Activated CD8-positive, alpha-beta memory T cell treated with anti-CD3 and anti-CD28 coated beads, Interleukin-2, amount 10 ng/mL, durations not matched to agents 7 days and 5 days (primary cell): ENCODE results near the gene MED13. TPM values are rescaled to one million over a fixed set of nuclear protein-coding genes. Genes with fewer than 3 reads are reported as not detected.
"Not testable (repeated sequence)": the region's sequence is repeated elsewhere in the genome, so short reads cannot be mapped to it uniquely, and the experiment has no call there.

Experiments
- ATAC-seq: fragments of 150-1000 bp; cut with Tn5 transposase; one replicate; pipeline ENCODE4 v1.10.0; 2021; ENCODE audit warnings: moderate library complexity
- CTCF ChIA-PET: fragments of 350-600 bp; sonication (Branson Sonifier 250); formaldehyde crosslinking; loops from one replicate; lab custom pipeline; 2021; ENCODE audit warnings: antibody characterized with exemption; lab: Charles Lee
- DNase-seq: peaks from one replicate; pipeline ENCODE4 v3.0.0-alpha.2; 2020
- H3K27ac Mint-ChIP-seq: one replicate; pipeline ENCODE4 v1.8.0; 2021; ENCODE audit warnings: mild to moderate bottlenecking, mixed read lengths
- H3K27me3 Mint-ChIP-seq: one replicate; pipeline ENCODE4 v1.8.0; 2021; ENCODE audit warnings: mixed read lengths
- H3K36me3 Mint-ChIP-seq: one replicate; pipeline ENCODE4 v1.8.0; 2021; ENCODE audit warnings: mild to moderate bottlenecking, mixed read lengths
- H3K4me1 Mint-ChIP-seq: one replicate; pipeline ENCODE4 v1.8.0; 2021; ENCODE audit warnings: mixed read lengths
- H3K4me3 Mint-ChIP-seq: one replicate; pipeline ENCODE4 v1.8.0; 2021; ENCODE audit warnings: mild to moderate bottlenecking, moderate library complexity, mixed read lengths
- H3K9me3 Mint-ChIP-seq: one replicate; pipeline ENCODE4 v1.8.0; 2022; ENCODE audit warnings: low read depth, mixed read lengths
- total RNA-seq, 2 experiments: library from RNA; stranded (reverse); gene quantifications; one replicate each; pipeline ENCODE4 v1.2.3, GENCODE V29; 2021

MED13 gene
- total RNA-seq, 2 experiments from 2014 or later = 52.4 to 63.6 TPM

DNA sequence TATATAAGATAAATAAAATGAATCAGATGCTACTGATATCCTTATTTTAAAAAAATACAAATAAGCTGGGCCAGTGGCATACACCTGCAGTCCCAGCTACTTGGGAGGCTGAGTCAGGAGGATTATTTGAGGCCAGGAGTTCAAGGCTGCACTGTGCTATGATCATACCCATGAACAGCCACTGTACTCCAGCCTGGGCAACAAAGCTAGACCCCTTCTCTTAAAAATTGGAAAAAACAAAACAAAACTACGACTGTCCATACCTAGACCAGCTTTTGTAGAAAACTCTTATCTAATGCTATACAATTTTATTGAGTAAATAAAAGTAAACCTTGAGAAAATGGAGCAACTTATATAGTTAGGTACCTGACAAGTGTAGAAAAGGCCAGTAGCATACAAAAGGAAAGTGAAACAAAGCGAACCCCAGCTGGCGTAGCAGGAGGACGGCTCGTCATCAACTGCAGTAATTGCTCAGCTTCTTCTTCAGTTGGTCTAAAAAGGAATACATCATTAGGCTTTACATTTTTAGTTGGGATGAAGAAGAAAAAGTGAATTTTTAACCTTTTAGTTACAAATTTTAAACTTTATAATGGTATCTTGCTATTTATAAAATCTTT is 160.9 kb downstream of the MED13 start:
- no peaks in the 10 kb centered on the region for H3K27me3 Mint-ChIP-seq
- peaks cover 34% of the 10 kb centered on the region for H3K36me3 Mint-ChIP-seq
- H3K4me1 Mint-ChIP-seq = peaks cover 9% of the 10 kb centered on the region
- DNase-seq (peak; percentile 80), ATAC-seq (peak; percentile 97)
- CTCF ChIA-PET = interaction anchor here (0.6 to 1.8 kb wide), 4 partner anchors 12 to 205 kb away, joined by 3 to 14 read pairs (median 5); partner anchors contain the start of gene BRIP1
- H3K27ac Mint-ChIP-seq = peak overlapping the region; percentile 92
- peak overlapping the region; percentile 64 for H3K4me3 Mint-ChIP-seq
- H3K9me3 Mint-ChIP-seq = no peaks in the 10 kb centered on the region

DNA sequence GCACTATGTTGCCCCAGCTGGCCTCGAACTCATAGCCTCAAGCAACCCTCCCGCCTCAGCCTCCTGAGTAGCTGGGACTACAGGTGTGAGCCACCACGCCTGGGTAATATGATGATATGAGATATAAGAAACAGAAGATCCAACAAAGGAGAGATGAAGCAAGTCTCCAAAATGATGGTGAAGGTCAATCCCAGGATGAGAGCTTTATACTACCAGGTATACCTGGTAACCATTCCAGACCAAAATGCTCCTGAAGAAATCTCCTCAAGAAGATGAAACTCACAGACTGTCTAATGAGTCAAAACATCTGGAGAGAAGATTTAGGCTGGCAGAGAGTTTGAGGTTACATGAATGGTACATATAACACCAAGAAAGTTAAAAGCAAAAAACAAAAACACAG is 161.8 kb downstream of the MED13 start:
- DNase-seq (no peak), ATAC-seq (no peak)
- Mint-ChIP-seq H3K4me3 (no peak overlapping the region), H3K4me1 (peaks cover 9% of the 10 kb centered on the region), H3K27ac (peak overlapping the region; percentile 92), H3K27me3 (no peaks in the 10 kb centered on the region), H3K36me3 (peaks cover 34% of the 10 kb centered on the region), H3K9me3 (no peaks in the 10 kb centered on the region)
- CTCF ChIA-PET = interaction anchor here (0.6 to 1.3 kb wide), 5 partner anchors 11 to 730 kb away, joined by 3 to 5 read pairs (median 3); no protein-coding TSS in a partner anchor

DNA sequence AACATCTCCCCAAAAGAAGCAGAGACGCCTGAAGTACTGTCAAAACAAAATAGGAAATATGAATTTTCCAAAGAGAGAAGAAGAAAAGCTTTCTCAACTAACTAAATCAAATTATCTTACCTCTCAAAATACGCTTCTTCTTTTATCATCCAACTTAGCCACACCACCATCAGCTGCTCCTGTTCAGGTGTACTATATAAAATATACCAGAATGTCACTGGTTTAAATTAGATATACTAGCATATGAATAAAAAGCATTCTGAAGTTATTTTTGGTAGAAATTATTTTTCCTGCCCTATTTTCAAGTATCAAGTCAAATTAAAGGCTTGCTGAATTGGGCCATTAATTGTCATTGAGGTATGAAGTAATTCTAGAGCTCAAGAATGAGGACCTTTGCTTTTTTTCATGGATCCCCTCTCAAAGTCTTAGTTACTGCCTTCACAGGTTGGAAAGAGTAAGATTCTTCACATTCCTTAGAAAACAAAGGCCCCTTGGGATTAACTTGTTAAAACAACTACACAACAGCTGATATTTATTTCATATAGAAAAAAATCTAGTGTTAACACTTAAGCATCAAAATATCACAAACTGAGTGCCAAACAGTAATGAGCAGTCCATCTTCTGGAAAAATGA is 167.4 kb downstream of the MED13 start:
- H3K36me3 Mint-ChIP-seq = peaks cover 36% of the 10 kb centered on the region
- no peak overlapping the region for H3K4me3 Mint-ChIP-seq
- DNase-seq (no peak), ATAC-seq (no peak)
- H3K27ac Mint-ChIP-seq = no peak overlapping the region
- H3K9me3 Mint-ChIP-seq = no peaks in the 10 kb centered on the region
- no peaks in the 10 kb centered on the region for H3K4me1 Mint-ChIP-seq
- CTCF ChIA-PET = interaction anchor here (1.2 kb wide), 1 partner anchor 24 kb away, joined by 3 read pairs; no protein-coding TSS in a partner anchor
- no peaks in the 10 kb centered on the region for H3K27me3 Mint-ChIP-seq

DNA sequence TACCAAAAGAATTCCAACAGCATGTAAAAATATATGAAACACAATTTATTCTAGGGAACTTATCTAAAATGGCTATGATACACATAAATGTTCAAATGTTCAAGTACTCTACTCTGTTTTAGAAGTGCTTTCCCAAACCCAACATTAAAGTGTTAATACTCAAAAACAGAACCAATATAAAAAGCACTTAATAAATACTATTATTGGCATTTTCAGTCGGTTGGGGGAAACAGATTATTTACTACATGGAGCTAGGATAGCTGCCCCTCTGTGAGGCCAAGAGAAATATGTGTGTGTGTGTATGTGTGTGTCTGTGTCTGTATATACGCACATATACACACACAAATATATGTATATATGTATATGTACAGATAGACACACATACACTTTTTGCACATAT is 169.7 kb downstream of the MED13 start:
- H3K4me3 Mint-ChIP-seq = no peak overlapping the region
- CTCF ChIA-PET = interaction anchor here (1.3 kb wide), 1 partner anchor 214 kb away, joined by 3 read pairs; no protein-coding TSS in a partner anchor
- H3K4me1 Mint-ChIP-seq = no peaks in the 10 kb centered on the region
- H3K27me3 Mint-ChIP-seq = no peaks in the 10 kb centered on the region
- no peaks in the 10 kb centered on the region for H3K9me3 Mint-ChIP-seq
- DNase-seq (no peak), ATAC-seq (no peak)
- H3K27ac Mint-ChIP-seq = no peak overlapping the region
- H3K36me3 Mint-ChIP-seq = peaks cover 31% of the 10 kb centered on the region

DNA sequence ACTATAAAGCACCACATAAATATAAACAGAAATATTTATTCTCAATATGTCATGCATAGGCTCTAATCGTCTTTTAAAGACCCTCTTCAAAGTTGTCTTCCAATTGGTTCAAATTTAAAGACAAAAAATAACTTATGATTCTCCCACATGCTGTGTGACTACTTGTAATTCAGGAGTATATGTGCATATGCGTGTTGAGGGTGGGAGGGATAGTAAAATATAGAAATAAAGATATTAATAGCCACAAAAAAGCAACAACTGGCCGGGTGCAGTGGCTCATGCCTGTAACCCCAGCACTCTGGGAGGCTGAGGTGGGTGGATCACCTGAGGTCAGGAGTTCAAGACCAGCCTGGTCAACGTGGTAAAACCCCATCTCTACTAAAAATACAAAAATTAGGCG is 170.8 kb downstream of the MED13 start:
- H3K4me3 Mint-ChIP-seq, CTCF ChIA-PET: not testable (repeated sequence)

More for the DNA sequence above, 170.8 kb downstream of the MED13 start:
- H3K27me3 Mint-ChIP-seq, H3K9me3 Mint-ChIP-seq, H3K4me1 Mint-ChIP-seq, DNase-seq, H3K27ac Mint-ChIP-seq, ATAC-seq: not testable (repeated sequence)
- peaks cover 28% of the 10 kb centered on the region for H3K36me3 Mint-ChIP-seq

Other genes starting within 250 kb of the MED13 start
- 10 to 100 TPM; 23.8 to 30.6 TPM for gene BRIP1, start 201.8 kb downstream of the MED13 start, total RNA-seq
- 10 to 100 TPM; 24.5 to 26.6 TPM for gene INTS2, start 137.3 kb downstream of the MED13 start, total RNA-seq